ENCODE results near the gene CDH1. TPM values are rescaled to one million over a fixed set of nuclear protein-coding genes. Genes with fewer than 3 reads are reported as not detected.
"Not testable (repeated sequence)": the region's sequence is repeated elsewhere in the genome, so short reads cannot be mapped to it uniquely, and the experiment has no call there.

Gene CDH1
- total RNA-seq, 4 donors from 2014 or later = 0.26 to 30.0 (median 2.6) TPM

GRCh38 chr16:68710211-68710610 lies 26.9 kb upstream of the CDH1 start:
- no peak overlapping the region for H3K4me3 ChIP-seq
- intact Hi-C loops (cut with DNase I; ENCODE audit: low total_unique reads) = no loop called here
- TF ChIP-seq CTCF (IDR thresholded peaks at IDR 0.05) (no peak), POLR2A (IDR thresholded peaks at IDR 0.05) (no peak)
- no peaks in the 10 kb centered on the region for H3K9me3 ChIP-seq
- H3K27ac ChIP-seq = no peak overlapping the region
- no peak for DNase-seq
- H3K36me3 ChIP-seq = no peaks in the 10 kb centered on the region
- H3K4me1 ChIP-seq = no peaks in the 10 kb centered on the region
- no peaks in the 10 kb centered on the region for H3K27me3 ChIP-seq

- intact Hi-C loops (cut with DNase I; ENCODE audit: low total_unique reads) = no loop called here
- TF ChIP-seq POLR2A (IDR thresholded peaks at IDR 0.05) = no peak
- TF ChIP-seq CTCF (IDR thresholded peaks at IDR 0.05) = no peak
- no peaks in the 10 kb centered on the region for H3K9me3 ChIP-seq
- H3K4me1 ChIP-seq = no peaks in the 10 kb centered on the region
- no peaks in the 10 kb centered on the region for H3K36me3 ChIP-seq
- H3K27ac ChIP-seq = no peak overlapping the region
- no peak overlapping the region for H3K4me3 ChIP-seq
- no peaks in the 10 kb centered on the region for H3K27me3 ChIP-seq
- no peak for DNase-seq
Observed at GRCh38 chr16:68711421-68712139, 25.5 kb upstream of the CDH1 start.

GRCh38 chr16:68713361-68713760 lies 23.7 kb upstream of the CDH1 start:
- Histone ChIP-seq H3K36me3 (no peaks in the 10 kb centered on the region), H3K27me3 (no peaks in the 10 kb centered on the region), H3K9me3 (no peaks in the 10 kb centered on the region), H3K4me1 (no peaks in the 10 kb centered on the region), H3K4me3 (no peak overlapping the region), H3K27ac (no peak overlapping the region)
- no peak for DNase-seq
- intact Hi-C loops (cut with DNase I; ENCODE audit: low total_unique reads) = no loop called here
- no peak for TF ChIP-seq POLR2A (IDR thresholded peaks at IDR 0.05)
- no peak for TF ChIP-seq CTCF (IDR thresholded peaks at IDR 0.05)

GRCh38 chr16:68715471-68715870 lies 21.6 kb upstream of the CDH1 start:
- H3K27ac ChIP-seq = no peak overlapping the region
- TF ChIP-seq POLR2A (IDR thresholded peaks at IDR 0.05) (no peak), CTCF (IDR thresholded peaks at IDR 0.05) (no peak)
- no peak for DNase-seq
- no peak overlapping the region for H3K4me3 ChIP-seq
- intact Hi-C loops (cut with DNase I; ENCODE audit: low total_unique reads) = no loop called here
- H3K4me1 ChIP-seq = no peaks in the 10 kb centered on the region
- no peaks in the 10 kb centered on the region for H3K36me3 ChIP-seq
- no peaks in the 10 kb centered on the region for H3K9me3 ChIP-seq
- no peaks in the 10 kb centered on the region for H3K27me3 ChIP-seq

- H3K4me3 ChIP-seq; H3K27me3 ChIP-seq; H3K27ac ChIP-seq; H3K36me3 ChIP-seq; H3K4me1 ChIP-seq; intact Hi-C loops (cut with DNase I; ENCODE audit: low total_unique reads); H3K9me3 ChIP-seq; DNase-seq: not testable (repeated sequence)
Observed at GRCh38 chr16:68716516-68716915, 20.6 kb upstream of the CDH1 start.

- Histone ChIP-seq H3K4me1 (no peaks in the 10 kb centered on the region), H3K36me3 (no peaks in the 10 kb centered on the region), H3K4me3 (no peak overlapping the region), H3K27ac (no peak overlapping the region), H3K9me3 (no peaks in the 10 kb centered on the region), H3K27me3 (no peaks in the 10 kb centered on the region)
- intact Hi-C loops (cut with DNase I; ENCODE audit: low total_unique reads) = no loop called here
- no peak for DNase-seq
- no peak for TF ChIP-seq POLR2A (IDR thresholded peaks at IDR 0.05)
Observed at GRCh38 chr16:68717684-68718083, 19.4 kb upstream of the CDH1 start.

All from uterus (tissue), 4 donors.